ENCODE measurements around the gene LIME1.

The LIME1 gene

GRCh38 chr20:63751471-63752271 is 15.2 kb downstream of the LIME1 start:
- no peak for FAIRE-seq

GRCh38 chr20:63752411-63753101 is 16.1 kb downstream of the LIME1 start:
- FAIRE-seq: no peak

GRCh38 chr20:63753381-63753780 is 16.9 kb downstream of the LIME1 start:
- FAIRE-seq: no peak

GRCh38 chr20:63754008-63754407 is 17.5 kb downstream of the LIME1 start:
- FAIRE-seq: no peak

- FAIRE-seq: no peak
Observed at GRCh38 chr20:63755933-63756647, 19.6 kb downstream of the LIME1 start.

GRCh38 chr20:63756648-63756991 is 20.2 kb downstream of the LIME1 start:
- no peak for FAIRE-seq

GRCh38 chr20:63758152-63758551 is 21.7 kb downstream of the LIME1 start:
- FAIRE-seq: no peak

GRCh38 chr20:63759377-63759901 is 23.0 kb downstream of the LIME1 start:
- FAIRE-seq: no peak

- no peak for FAIRE-seq
Observed at GRCh38 chr20:63765082-63765873, 28.8 kb downstream of the LIME1 start.

- FAIRE-seq: no peak
Observed at GRCh38 chr20:63765902-63766301, 29.4 kb downstream of the LIME1 start.

- FAIRE-seq: no peak
Observed at GRCh38 chr20:63766695-63767426, 30.4 kb downstream of the LIME1 start.

GRCh38 chr20:63767456-63767855 is 31.0 kb downstream of the LIME1 start:
- no peak for FAIRE-seq

GRCh38 chr20:63767886-63768285 is 31.4 kb downstream of the LIME1 start:
- FAIRE-seq: no peak

GRCh38 chr20:63768591-63769515 is 32.4 kb downstream of the LIME1 start:
- no peak for FAIRE-seq

GRCh38 chr20:63769891-63770474 is 33.5 kb downstream of the LIME1 start:
- no peak for FAIRE-seq

- no peak for FAIRE-seq
Observed at GRCh38 chr20:63771046-63771707, 34.7 kb downstream of the LIME1 start.

GRCh38 chr20:63772781-63773518 is 36.5 kb downstream of the LIME1 start:
- FAIRE-seq: no peak

GRCh38 chr20:63773571-63774241 is 37.2 kb downstream of the LIME1 start:
- no peak for FAIRE-seq

- no peak for FAIRE-seq
Observed at GRCh38 chr20:63774306-63774705, 37.8 kb downstream of the LIME1 start.
